GM23338 (cell line): ENCODE data around the gene DPY19L3.

Experiments used
- CTCF ChIP-seq, 2 experiments: fragments of 200-600 bp in 1 of 2; sonication (generic) in 1 of 2; conservative IDR thresholded peaks; 2 replicates each; pipeline versions ENCODE4 v1.5.1 to v1.6.1; 2016 to 2017; ENCODE audit warnings: antibody characterized with exemption in 2 of 2, low read depth in 2 of 2, mild to moderate bottlenecking in 2 of 2, moderate library complexity in 1 of 2
- EZH2 ChIP-seq: fragments of 200-600 bp; sonication (generic); IDR thresholded peaks from one replicate; pipeline ENCODE4 v1.8.0; 2017; ENCODE audit warnings: antibody characterized with exemption, mild to moderate bottlenecking, low read depth; ENCODE audit not compliant: unreplicated experiment
- EZH2phosphoT487 ChIP-seq: fragments of 200-600 bp; sonication (generic); IDR thresholded peaks from one replicate; pipeline ENCODE4 v1.8.1; 2018; ENCODE audit warnings: antibody characterized with exemption; ENCODE audit not compliant: unreplicated experiment
- JUNB ChIP-seq: IDR thresholded peaks from one replicate; pipeline ENCODE4 v1.6.1; 2016; ENCODE audit warnings: antibody characterized with exemption; ENCODE audit not compliant: unreplicated experiment
- POLR2AphosphoS5 ChIP-seq: IDR thresholded peaks from 2 replicates; pipeline ENCODE4 v1.6.1; 2016; ENCODE audit warnings: antibody characterized with exemption, low read depth
- ZNF331 ChIP-seq: fragments of 250-450 bp; sonication (Bioruptor Pico); IDR thresholded peaks from 2 replicates; pipeline ENCODE4 v1.5.0; 2020; ENCODE audit warnings: low read depth, mild to moderate bottlenecking, moderate library complexity

GRCh38 chr19:32471811-32472210 is 66.2 kb downstream of the DPY19L3 start:
- no peak for TF ChIP-seq EZH2
- TF ChIP-seq CTCF (conservative IDR thresholded peaks at IDR 0.05; ENCODE audit: low read depth in 2 of 2): no peak
- TF ChIP-seq EZH2phosphoT487: no peak
- no peak for TF ChIP-seq POLR2AphosphoS5
- no peak for TF ChIP-seq ZNF331
- no peak for TF ChIP-seq JUNB
